ENCODE results near the gene SLC7A7. TPM values are rescaled to one million over a fixed set of nuclear protein-coding genes. Genes with fewer than 3 reads are reported as not detected.
A peak's percentile ranks its signal among the peaks of the same experiment; 100 is the strongest.

The SLC7A7 gene
- total and polyA plus RNA-seq, 2 of the 13 experiments (the other 11 are each of a cell fraction or from before 2014, with no cell fraction given), result 0.13 to 0.63 TPM

DNA sequence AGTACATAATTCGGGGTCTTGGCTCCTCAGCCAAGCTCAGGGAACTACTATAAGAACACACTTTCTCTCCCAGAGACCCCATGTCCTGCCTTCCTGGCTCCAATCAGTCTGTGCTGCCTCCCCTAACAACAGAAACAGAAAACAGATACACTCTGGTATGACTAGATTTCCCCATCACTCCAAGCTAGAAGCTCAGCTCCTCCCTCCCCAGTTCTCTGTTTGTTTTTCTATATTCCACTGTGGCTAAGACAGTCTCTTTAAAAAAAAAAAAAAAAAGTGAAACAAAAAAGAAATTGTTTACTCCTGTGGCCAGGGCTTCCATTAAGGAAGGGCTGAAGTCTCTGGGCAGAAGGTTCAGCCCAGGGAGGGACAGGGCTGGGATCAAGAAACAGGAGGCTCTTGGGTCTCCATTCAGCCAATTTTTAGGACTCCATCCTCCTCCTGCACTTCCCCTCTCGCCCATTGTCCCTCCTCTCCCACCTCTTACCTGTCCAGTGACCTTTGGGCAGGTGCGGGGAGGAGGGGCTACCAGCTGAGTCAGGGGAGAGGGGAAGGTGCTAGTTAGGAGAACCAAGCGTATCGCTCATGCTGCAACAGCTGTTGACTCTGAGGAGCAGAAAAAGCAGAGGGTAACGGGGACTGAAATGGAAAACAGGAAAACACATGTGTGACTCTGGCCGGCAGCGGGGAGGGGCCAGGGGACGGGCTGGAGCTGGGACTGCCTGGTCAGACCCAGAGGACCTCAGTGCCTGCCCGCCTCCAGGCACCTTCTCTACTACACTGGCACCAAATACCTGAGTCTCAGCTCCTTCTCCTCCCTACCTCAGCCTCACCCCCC lies 4.1 kb upstream of the SLC7A7 start:
- Histone ChIP-seq H3K4me2 (ENCODE audit: low read depth, low read length) (peak overlapping the region; percentile 89), H3K79me2 (ENCODE audit: insufficient read depth, low read length) (no peaks in the 10 kb centered on the region), H4K20me1 (ENCODE audit: insufficient read depth, low read length) (no peaks in the 10 kb centered on the region), H2AFZ (ENCODE audit: low read length) (peak overlapping the region; percentile 32), H3K27me3 (ENCODE audit: control insufficient read depth in 1 of 2, insufficient read depth in 2 of 2, low read length in 2 of 2) (peaks cover 0 to 3% of the 10 kb centered on the region in 2 experiments; a peak in 1 of 5 replicates), H3K36me3 (replicated peaks in 1 of 2; ENCODE audit: control insufficient read depth in 1 of 2, insufficient read depth in 2 of 2, low read length in 2 of 2) (no peaks in the 10 kb centered on the region), H3K9me3 (ENCODE audit: low read length) (no peaks in the 10 kb centered on the region), H3K9ac (ENCODE audit: insufficient read depth, low read depth, low read length) (peak overlapping the region; percentile 18), H3K27ac (ENCODE audit: extremely low read length, insufficient read depth, low read length) (no peak overlapping the region), H3K4me1 (ENCODE audit: insufficient read depth, low read length) (peaks cover 76% of the 10 kb centered on the region), H3K4me3 (replicated peaks in 1 of 3; ENCODE audit: insufficient read depth in 1 of 3, low read depth in 2 of 3, low read length in 3 of 3) (peak overlapping the region; percentile 38 to 69 (median 49))
- ChIA-PET POLR2A (interaction anchor here (0.5 to 3.5 kb wide), 24 partner anchors 8 to 575 kb away, joined by 3 to 29 read pairs (median 3); partner anchors contain the start of genes ABHD4, ACIN1, C14orf119 and MRPL52), CTCF (ENCODE audit: low intra/inter-chr PET ratio, low total read pairs) (interaction anchor here (1.1 to 6.1 kb wide), 3 partner anchors 34 to 262 kb away, joined by 3 to 141 read pairs (median 8); no protein-coding TSS in a partner anchor)
- peak; percentile 82 for DNase-seq (ENCODE audit: low spot score)
- no TSS peak for BruUV-seq (replicated peaks)
- in situ Hi-C loops (cut with HindIII; ENCODE audit: extremely low pct_ligation_motif_present, low pct_unique_long_range_greater_than_20kb) (no loop called here), intact Hi-C loops (cut with micrococcal nuclease; ENCODE audit: unreplicated experiment) (loop anchor here (1.0 to 5.0 kb wide), 2 partner anchors 42 to 247 kb away; no protein-coding TSS in a partner anchor)
- ATAC-seq, result peak; percentile 57
- FAIRE-seq, result no peak
- WGBS (ENCODE audit: low lambda C conversion rate), result 2% methylated on average over 10 of the region's 10 CpGs
- TF ChIP-seq RFXANK (CRISPR knock-in tag; IDR thresholded peaks at IDR 0.05) (no peak), ZNF614 (CRISPR knock-in tag; IDR thresholded peaks at IDR 0.05; ENCODE audit: borderline replicate concordance) (0 out of 2 replicates have a peak, but pooled peaks have one; percentile 22), PHB2 (IDR thresholded peaks at IDR 0.05; ENCODE audit: partially characterized antibody) (no peak), ZNF292 (CRISPR knock-in tag; IDR thresholded peaks at IDR 0.05; ENCODE audit: borderline replicate concordance, low read depth) (peak; percentile 90), ZNF737 (CRISPR knock-in tag; IDR thresholded peaks at IDR 0.05; ENCODE audit: borderline replicate concordance) (0 out of 2 replicates have a peak, but pooled peaks have one; percentile 56), SMAD3 (CRISPR knock-in tag; IDR thresholded peaks at IDR 0.05) (0 out of 2 replicates have a peak, but pooled peaks have one; percentile 17), ZNF567 (CRISPR knock-in tag; IDR thresholded peaks at IDR 0.05; ENCODE audit: borderline replicate concordance) (no peak), SALL2 (CRISPR knock-in tag; IDR thresholded peaks at IDR 0.05) (no peak), ZNF609 (CRISPR knock-in tag; IDR thresholded peaks at IDR 0.05; ENCODE audit: borderline replicate concordance) (no peak), POGZ (CRISPR knock-in tag; IDR thresholded peaks at IDR 0.05) (no peak), SRSF1 (optimal IDR thresholded peaks at IDR 0.05; ENCODE audit: low read depth, low read length) (no peak), ZNF773 (CRISPR knock-in tag; IDR thresholded peaks at IDR 0.05; ENCODE audit: borderline replicate concordance) (no peak), ZNF563 (CRISPR knock-in tag; IDR thresholded peaks at IDR 0.05) (no peak), NRL (CRISPR knock-in tag; IDR thresholded peaks at IDR 0.05; ENCODE audit: borderline replicate concordance) (no peak; the same call in 1 of the 2 replicates), NFYB (CRISPR knock-in tag; IDR thresholded peaks at IDR 0.05) (no peak), ZNF597 (CRISPR knock-in tag; IDR thresholded peaks at IDR 0.05) (no peak), AKAP8 (CRISPR knock-in tag; IDR thresholded peaks at IDR 0.05) (no peak; the same call in 1 of the 2 replicates)
- TF ChIP-seq, protein P1, sequence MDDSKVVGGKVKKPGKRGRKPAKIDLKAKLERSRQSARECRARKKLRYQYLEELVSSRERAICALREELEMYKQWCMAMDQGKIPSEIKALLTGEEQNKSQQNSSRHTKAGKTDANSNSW (CRISPR knock-in tag; IDR thresholded peaks at IDR 0.05; ENCODE audit: borderline replicate concordance), result peak; percentile 24; the same call in 1 of the 2 replicates

Measured in HepG2 (cell line).